ENCODE measurements around the gene PTH2R.
"Not testable (repeated sequence)": the region's sequence is repeated elsewhere in the genome, so short reads cannot be mapped to it uniquely, and the experiment has no call there.

GRCh38 chr2:208377344-208377860, 29.2 kb upstream of the PTH2R start:
- not testable (repeated sequence) for TF ChIP-seq EZH2 (IDR thresholded peaks at IDR 0.05; ENCODE audit: insufficient read depth, poor library complexity, severe bottlenecking); EZH2phosphoT487 (IDR thresholded peaks at IDR 0.05; ENCODE audit: insufficient read depth, low read depth)
